ENCODE data around the gene PARK7. TPM values are rescaled to one million over a fixed set of nuclear protein-coding genes. Genes with fewer than 3 reads are reported as not detected.

The PARK7 gene
- total RNA-seq, 4 donors from 2014 or later, result 222 to 327 (median 257) TPM

- no peak overlapping the region for H3K27ac ChIP-seq
- H3K4me1 ChIP-seq, result no peaks in the 10 kb centered on the region
- H3K4me3 ChIP-seq (replicated peaks in 1 of 3), result no peak overlapping the region
- WGBS, 2 donors, result 91 to 92% methylated on average over 18 of the region's 18 CpGs
- intact Hi-C loops (cut with DNase I), result no loop called here
- DNase-seq, result no peak
- H3K9me3 ChIP-seq, result no peaks in the 10 kb centered on the region
- TF ChIP-seq POLR2A (IDR thresholded peaks at IDR 0.05) (no peak), CTCF (IDR thresholded peaks at IDR 0.05) (no peak)
- no peaks in the 10 kb centered on the region for H3K36me3 ChIP-seq
- no peaks in the 10 kb centered on the region for H3K27me3 ChIP-seq
Observed at GRCh38 chr1:7991504-7992440, 30.3 kb downstream of the PARK7 start.

GRCh38 chr1:7992885-7993284, 31.4 kb downstream of the PARK7 start:
- H3K27ac ChIP-seq, result no peak overlapping the region
- H3K27me3 ChIP-seq, result no peaks in the 10 kb centered on the region
- 97 to 98% methylated on average over 4 of the region's 4 CpGs for WGBS, 2 donors
- no peaks in the 10 kb centered on the region for H3K36me3 ChIP-seq
- intact Hi-C loops (cut with DNase I), result no loop called here
- H3K4me3 ChIP-seq (replicated peaks in 1 of 3), result no peak overlapping the region
- no peaks in the 10 kb centered on the region for H3K4me1 ChIP-seq
- DNase-seq, result no peak
- H3K9me3 ChIP-seq, result no peaks in the 10 kb centered on the region
- TF ChIP-seq CTCF (IDR thresholded peaks at IDR 0.05), result no peak
- TF ChIP-seq POLR2A (IDR thresholded peaks at IDR 0.05), result no peak

- TF ChIP-seq POLR2A (IDR thresholded peaks at IDR 0.05) (no peak), CTCF (IDR thresholded peaks at IDR 0.05) (no peak)
- WGBS, 2 donors, result 87 to 96% methylated on average over 19 of the region's 19 CpGs
- intact Hi-C loops (cut with DNase I), result no loop called here
Observed at GRCh38 chr1:7993593-7994479, 32.3 kb downstream of the PARK7 start.

GRCh38 chr1:7994827-7995226, 33.3 kb downstream of the PARK7 start:
- no peaks in the 10 kb centered on the region for H3K9me3 ChIP-seq
- intact Hi-C loops (cut with DNase I), result no loop called here
- no peaks in the 10 kb centered on the region for H3K36me3 ChIP-seq
- TF ChIP-seq POLR2A (IDR thresholded peaks at IDR 0.05), result no peak
- no peak for TF ChIP-seq CTCF (IDR thresholded peaks at IDR 0.05)
- no peaks in the 10 kb centered on the region for H3K27me3 ChIP-seq
- 95 to 100% methylated on average over 1 of the region's 1 CpG for WGBS, 2 donors
- no peak overlapping the region for H3K27ac ChIP-seq
- DNase-seq, result no peak
- no peaks in the 10 kb centered on the region for H3K4me1 ChIP-seq
- H3K4me3 ChIP-seq (replicated peaks in 1 of 3), result no peak overlapping the region

More at GRCh38 chr1:7993593-7994479, 32.3 kb downstream of the PARK7 start:
- no peak for DNase-seq
- no peaks in the 10 kb centered on the region for H3K4me1 ChIP-seq
- no peaks in the 10 kb centered on the region for H3K36me3 ChIP-seq
- no peak overlapping the region for H3K27ac ChIP-seq
- no peaks in the 10 kb centered on the region for H3K9me3 ChIP-seq
- no peak overlapping the region for H3K4me3 ChIP-seq (replicated peaks in 1 of 3)
- H3K27me3 ChIP-seq, result no peaks in the 10 kb centered on the region

Data from thyroid gland (tissue), 4 donors.